ENCODE measurements around the gene ZNF41.
A peak's percentile ranks its signal among the peaks of the same experiment; 100 is the strongest.
"Not testable (repeated sequence)": the region's sequence is repeated elsewhere in the genome, so short reads cannot be mapped to it uniquely, and the experiment has no call there.

The ZNF41 gene

DNA sequence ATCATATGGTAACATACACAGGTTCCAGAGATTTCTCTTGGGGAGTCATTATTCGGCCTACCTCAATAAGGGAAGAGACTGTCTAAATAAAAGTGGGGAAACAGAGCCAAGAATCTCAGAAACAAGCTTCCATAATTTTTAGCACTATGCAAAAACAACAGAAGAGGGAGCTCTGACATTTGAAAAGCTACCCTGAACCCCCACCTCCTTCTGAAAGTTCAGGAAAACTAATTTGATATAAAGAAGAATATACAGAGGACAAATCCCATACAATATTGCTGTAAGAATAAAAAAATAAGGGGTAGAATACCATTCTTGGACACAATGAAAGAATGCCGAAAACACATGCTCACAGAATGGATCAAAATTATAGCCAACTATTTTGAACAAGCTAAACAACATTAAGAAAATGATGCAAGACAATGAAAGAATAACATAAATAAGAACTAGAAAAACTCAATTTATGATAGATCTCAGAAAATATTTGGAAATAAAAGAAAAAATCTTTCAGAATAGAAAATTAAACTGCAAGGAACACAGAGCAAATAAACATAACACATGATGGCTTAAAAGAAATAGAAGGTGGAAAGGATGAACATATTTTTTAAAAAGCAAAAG lies 14.4 kb upstream of the ZNF41 start:
- no peak overlapping the region for H3K4me3 ChIP-seq (ENCODE audit: low read depth, low read length)
- DNase-seq (ENCODE audit: low read depth): no peak

DNA sequence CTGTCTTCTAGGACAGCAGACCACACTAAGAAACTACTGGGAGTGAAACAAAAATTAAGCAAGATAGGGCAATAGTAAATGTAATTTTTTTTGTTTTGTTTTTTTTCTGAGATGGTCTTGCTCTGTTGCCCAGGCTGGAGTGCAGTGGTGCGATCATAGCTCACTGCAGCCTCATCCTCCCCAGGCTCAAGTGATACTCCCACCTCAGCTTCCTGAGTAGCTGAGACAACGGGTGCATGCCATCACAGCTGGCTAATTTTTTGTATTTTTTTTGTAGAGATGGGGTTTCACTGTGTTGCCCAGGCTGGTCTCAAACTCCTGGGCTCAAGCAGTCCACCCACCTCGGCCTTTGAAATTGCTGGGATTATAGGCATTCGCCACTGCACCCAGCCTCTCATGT lies 9.1 kb upstream of the ZNF41 start:
- not testable (repeated sequence) for H3K4me3 ChIP-seq (ENCODE audit: low read depth, low read length); DNase-seq (ENCODE audit: low read depth)

DNA sequence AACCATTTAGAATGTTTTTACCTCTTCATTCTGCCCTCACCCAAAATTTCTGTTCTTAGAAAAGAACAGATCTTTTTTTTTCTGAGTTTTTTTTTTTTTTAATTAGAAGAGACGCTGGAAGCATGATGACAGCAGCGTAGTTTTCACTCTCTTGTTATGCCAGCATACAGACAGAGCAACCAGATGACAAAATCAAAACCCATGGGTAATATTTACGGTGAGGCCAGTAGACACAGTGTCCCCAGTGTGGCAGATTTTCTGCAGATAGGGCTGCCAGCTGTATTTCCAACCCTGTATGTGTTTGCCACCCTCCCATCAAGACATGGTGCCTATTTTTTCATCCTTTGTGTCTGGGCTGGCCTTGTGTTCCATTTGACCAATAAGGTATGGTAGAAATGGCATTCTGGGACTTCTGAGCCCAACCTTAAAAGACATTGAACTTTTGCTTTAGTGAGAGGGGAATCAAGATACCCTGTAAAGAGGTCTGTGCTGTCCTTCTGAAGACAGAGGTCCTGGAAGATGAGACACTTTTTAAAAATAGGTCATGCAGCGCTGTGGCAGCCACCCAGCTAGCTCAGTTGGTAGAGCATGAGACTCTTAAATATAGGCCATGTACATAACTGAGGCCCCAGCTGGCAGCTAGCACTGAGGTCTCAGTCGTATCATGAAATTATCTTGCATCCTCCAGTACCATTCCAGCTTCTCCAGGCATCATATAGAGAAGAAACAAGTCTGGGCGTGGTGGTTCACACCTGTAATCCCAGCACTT lies 6.7 kb upstream of the ZNF41 start:
- no peak overlapping the region for H3K4me3 ChIP-seq (ENCODE audit: low read depth, low read length)
- DNase-seq (ENCODE audit: low read depth): no peak

DNA sequence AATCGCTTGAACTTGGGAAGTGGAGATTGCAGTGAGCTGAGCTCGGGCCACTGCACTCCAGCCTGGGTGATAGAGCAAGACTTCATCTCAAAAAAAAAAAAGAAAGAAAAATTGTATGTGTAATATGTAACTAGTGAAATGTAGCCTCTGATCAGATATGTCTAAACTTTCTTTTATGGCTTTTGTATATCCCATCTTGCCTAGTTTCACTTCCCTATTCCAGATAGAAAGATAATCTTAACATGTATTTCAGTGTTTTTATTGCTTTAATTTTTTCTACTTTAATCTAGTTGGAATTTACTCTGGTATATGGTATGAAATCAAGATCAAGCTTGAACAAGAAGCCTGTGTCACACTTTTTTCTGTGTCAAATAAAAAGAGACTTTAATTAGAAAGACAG lies 1.9 kb upstream of the ZNF41 start:
- H3K4me3 ChIP-seq (ENCODE audit: low read depth, low read length): no peak overlapping the region
- DNase-seq (ENCODE audit: low read depth): no peak

DNA sequence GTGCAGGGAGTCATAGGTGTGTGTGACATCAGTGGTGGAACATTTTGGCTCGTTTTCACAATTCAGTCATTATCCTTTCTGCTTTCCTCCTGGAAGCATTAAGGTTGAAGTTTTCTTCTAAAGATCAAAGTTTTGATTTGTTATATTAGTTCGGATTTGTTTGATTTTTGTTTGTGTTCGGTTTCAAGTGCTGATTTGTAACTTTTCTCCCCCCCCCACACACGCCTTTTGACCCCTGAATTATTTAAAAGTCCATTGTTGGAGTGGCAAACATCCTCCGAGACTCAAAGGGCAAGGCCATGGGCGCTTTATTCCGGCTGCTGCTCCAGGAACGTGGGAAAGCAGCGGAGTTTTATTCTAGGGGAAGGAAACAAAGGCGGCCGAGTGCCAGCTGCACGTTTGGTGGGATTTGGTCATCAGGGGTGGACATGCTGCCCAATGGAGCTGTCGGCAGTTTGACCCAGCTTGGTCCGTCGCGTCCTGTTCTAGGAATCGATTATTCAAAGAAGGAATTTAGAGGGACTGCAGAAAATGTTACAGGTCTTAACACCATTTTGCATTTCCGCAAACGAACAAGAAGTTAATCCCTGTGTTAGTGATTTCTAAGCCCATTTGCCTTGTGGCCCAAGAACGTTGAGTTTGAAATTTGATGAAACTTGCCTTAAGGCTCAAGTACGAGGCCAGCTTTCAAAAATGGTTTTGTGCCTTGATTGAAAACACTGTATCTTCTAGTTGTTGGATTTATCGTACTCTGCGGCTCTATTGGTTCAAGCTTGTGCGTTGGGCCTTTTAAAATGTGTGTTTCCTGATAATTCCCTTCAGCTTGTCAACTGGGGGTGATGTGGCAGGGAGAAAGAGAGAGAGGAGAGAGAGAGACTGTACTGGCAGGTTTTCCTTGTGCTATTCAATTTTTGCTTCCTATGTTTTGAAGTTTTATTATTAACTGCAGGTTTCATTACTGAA lies 565 bp upstream of the ZNF41 start:
- peak overlapping the region; percentile 62 for H3K4me3 ChIP-seq (ENCODE audit: low read depth, low read length)
- DNase-seq (ENCODE audit: low read depth): no peak

DNA sequence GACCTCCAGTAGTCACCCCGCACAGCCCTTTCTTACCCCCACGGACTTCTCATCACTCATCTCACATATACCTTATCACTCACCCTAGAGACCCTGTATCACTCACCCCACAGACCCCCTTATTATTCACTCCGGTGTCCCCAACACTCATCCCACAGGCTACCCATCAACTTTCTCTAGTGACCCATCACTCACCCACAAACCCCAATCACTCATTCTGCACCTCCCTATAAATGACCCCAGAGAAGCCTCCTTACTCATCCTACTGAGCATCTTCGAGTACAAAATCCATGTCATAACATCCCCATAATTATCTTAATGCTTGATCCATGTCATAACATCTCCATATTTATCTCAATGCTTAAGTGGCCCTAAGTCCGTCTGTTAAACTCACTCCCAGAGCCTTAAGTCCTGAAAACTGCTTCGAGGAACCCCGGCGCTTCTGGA lies 934 bp downstream of the ZNF41 start:
- peak overlapping the region; percentile 62 for H3K4me3 ChIP-seq (ENCODE audit: low read depth, low read length)
- DNase-seq (ENCODE audit: low read depth): no peak

DNA sequence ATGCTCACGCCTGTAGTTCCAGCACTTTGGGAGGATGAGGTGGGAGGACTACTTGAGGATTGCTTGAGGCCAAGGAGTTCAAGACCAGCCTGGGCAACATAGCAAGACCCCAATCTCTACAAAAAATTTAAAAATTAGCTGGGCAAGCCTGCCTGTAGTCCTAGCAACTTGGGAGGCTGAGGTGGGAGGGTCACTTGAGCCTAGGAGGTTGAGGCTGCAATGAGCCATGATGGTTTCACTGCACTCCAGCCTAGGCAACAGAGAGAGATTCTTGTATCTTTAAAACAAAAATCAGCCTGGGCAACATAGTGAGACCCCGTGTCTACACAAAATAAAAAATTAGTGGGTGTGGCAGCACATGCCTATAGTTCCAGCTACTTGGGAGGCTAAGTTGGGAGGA lies 1.9 kb downstream of the ZNF41 start:
- H3K4me3 ChIP-seq (ENCODE audit: low read depth, low read length): no peak overlapping the region
- no peak for DNase-seq (ENCODE audit: low read depth)

DNA sequence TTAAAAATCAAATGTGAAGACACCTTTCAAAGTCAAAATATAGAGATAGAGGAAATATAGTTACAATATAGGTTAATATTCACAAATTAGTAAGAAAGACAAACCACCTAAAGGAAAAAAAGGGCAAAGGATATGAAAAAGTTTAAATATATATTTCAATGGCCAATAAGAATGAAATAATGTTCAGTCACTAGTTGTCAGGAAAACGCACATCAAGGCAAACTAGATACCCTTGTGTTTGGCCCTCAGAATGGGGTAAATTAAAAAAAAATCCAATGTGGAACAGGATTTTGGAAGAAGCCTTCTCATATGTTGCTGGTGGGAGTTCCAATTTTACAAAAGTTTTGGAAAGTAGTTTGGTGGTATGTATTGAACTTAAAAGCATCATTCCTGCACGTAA lies 2.4 kb downstream of the ZNF41 start:
- no peak for DNase-seq (ENCODE audit: low read depth)
- no peak overlapping the region for H3K4me3 ChIP-seq (ENCODE audit: low read depth, low read length)

DNA sequence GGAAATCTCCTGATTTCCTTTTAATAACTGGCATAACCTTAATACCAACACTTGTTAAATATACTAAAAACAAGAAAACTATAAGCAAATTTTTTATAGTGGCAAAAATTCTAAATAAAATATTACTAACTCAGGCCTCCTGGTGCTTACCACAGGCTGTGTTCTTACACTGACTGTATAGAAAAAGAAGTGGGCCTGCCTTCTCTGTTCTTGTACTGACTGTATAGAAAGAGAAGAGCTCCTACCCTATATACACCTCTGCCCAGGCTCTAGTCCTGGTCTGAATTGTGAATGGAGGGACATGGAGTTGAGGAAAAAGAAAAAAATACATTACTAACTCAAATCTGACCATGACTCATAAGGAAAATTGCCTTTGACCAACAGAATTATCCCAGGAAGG lies 7.5 kb downstream of the ZNF41 start:
- H3K4me3 ChIP-seq (ENCODE audit: low read depth, low read length): no peak overlapping the region
- DNase-seq (ENCODE audit: low read depth): no peak

DNA sequence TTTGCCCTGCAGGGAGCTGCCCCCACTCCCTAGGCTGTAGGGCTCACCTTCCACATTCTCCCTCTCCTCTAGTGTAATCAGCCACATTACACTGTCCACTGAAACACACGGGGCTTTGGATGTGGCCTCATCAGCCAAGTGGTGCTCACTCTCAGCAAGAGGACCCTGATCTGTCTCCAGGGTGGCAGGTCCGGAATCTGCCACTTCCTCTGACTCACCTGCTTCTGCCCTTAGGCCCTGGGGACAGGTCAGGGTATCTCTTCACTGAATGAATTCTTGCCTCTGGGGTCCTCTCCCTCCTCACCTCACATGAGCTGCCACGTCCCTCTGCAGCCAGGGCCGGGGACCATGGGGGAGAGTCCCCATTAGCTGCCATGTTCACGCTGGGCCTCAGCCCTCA lies 15.9 kb downstream of the ZNF41 start:
- DNase-seq (ENCODE audit: low read depth): no peak
- H3K4me3 ChIP-seq (ENCODE audit: low read depth, low read length): no peak overlapping the region

DNA sequence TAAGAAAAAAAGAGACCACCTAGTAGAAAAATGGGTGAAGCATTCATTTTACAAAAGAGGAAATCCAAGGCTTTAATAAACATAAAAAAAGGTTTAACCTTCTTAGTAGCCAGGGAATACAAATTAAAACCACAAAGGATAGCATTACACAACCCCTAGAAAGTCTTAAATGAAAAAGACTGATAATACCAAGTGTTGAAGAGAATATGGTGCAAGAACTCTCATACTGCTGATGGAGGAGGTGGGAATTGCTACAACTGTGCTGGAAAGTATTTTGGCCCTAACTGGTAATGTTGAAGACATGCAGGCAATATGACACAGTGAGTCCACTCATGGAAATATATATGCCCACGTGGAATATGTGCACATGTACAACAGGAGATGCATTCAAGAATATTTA lies 22.5 kb downstream of the ZNF41 start:
- H3K4me3 ChIP-seq (ENCODE audit: low read depth, low read length): no peak overlapping the region

DNA sequence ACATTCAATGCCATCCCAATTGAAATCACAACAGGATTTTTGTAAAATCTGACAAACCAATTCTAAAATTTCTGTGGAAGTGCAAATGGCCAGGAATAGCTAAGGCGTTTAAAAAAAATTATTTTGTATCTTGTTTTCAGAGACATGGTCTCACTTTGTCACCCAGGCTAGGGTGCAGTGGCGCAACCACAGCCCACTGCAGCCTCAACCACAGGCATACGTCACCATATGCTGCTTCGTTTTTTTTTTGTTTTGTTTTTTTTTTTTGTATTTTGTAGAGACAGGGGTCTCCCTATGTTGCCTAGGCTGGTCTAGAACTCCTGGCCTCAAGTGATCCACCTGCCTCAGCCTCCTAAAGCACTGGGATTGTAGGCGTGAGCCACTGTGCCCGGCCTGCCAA lies 24.5 kb downstream of the ZNF41 start:
- H3K4me3 ChIP-seq (ENCODE audit: low read depth, low read length): no peak overlapping the region
- no peak for DNase-seq (ENCODE audit: low read depth)

More for the DNA sequence above, 22.5 kb downstream of the ZNF41 start:
- DNase-seq (ENCODE audit: low read depth): no peak

DNA sequence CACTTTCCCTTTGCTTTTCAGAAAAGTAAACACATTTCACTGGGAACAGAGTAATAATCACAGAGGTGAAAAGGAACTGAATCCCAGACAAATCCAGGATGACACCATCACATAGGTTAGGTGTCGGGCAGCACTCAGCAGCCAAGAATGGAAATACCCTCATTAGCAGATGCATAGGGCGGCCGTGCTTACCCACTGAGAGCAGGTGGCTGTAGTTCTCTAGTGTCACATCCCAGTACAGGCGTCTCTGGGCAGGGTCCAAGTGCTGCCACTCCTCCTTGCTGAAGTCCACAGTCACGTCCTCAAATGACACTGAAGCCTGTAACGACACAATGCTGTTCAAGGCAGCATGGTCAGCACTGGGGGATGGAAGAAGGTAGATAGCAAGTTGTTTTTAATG lies 26.9 kb downstream of the ZNF41 start:
- DNase-seq (ENCODE audit: low read depth): no peak
- H3K4me3 ChIP-seq (ENCODE audit: low read depth, low read length): no peak overlapping the region

DNA sequence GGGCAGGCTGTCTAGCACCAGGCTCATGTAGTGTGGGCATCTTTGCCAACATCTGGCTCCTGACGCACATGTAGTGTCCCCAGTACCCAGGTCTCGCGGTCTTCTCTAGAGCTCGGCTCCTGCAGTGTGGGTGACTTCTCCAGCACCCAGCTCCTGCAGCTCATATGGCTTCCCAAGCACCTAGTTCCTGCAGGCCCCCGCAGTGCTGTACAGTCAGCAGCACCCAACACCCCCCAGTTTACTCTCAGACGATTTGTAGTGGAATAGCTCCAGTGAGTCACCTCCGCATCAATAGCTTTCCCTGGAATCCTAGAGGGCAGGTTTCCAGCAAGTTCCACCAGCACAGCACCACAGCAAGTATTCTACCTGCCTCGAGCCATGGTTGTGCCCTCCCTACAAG lies 30.9 kb downstream of the ZNF41 start:
- H3K4me3 ChIP-seq (ENCODE audit: low read depth, low read length): no peak overlapping the region
- no peak for DNase-seq (ENCODE audit: low read depth)

DNA sequence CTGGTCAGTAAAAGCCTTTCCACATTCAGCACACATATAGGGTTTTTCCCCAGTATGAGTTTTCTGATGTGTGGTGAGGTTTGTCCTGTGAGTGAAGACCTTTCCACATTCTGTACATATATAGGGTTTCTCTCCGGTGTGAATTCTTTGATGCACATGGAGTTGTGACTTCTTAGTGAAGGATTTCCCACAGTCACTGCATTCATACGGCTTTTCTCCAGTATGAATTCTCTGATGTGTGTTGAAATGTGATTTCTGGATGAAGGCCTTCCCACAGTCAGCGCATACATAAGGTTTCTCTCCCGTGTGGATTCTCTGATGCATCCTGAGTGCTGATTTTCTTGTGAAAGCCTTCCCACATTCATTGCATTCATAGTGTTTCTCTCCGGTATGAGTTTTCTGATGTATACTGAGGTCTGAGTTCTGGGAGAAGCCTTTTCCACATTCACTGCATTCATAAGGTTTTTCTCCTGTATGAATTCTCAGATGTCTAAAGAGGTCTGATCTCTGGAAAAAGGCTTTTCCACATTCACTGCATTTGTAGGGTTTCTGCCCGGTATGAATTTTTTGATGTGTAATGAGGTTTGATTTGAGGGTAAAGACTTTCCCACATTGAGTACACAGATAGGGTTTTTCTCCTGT lies 34.7 kb downstream of the ZNF41 start:
- no peak overlapping the region for H3K4me3 ChIP-seq (ENCODE audit: low read depth, low read length)
- DNase-seq (ENCODE audit: low read depth): no peak

DNA sequence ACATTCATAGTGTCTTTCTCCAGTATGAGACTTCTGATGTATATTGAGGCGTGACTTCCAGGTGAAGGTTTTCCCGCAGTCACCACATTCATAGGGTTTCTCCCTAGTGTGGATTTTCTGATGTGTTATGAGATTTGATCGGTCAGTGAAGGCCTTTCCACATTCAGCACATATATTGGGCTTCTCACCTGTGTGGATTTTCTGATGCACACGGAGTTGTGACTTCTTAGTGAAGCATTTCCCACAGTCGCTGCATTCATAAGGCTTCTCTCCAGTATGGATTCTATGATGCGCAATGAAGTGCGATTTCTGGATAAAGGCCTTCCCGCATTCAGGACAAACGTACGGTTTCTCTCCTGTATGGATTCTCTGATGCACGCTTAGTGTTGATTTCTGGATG lies 35.4 kb downstream of the ZNF41 start:
- H3K4me3 ChIP-seq (ENCODE audit: low read depth, low read length): no peak overlapping the region

DNA sequence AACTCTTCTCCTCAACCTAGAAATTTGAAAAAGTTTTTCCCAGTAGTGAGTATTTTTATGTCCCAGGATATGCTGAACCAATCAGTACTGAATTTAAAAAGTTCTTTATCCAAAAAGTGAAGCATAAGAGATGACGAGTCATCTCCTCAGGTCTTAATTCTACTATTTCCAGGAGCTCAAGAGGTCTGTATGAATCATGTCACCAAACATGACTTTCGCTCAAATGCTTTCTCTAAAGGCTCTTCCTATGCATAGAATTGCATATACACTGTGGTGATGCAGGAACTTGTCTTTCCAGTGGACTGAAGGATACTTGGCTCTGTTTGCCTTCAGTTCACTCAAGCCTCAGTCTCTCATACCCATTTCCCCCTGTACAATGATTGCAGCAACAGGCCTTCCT lies 36.1 kb downstream of the ZNF41 start:
- no peak overlapping the region for H3K4me3 ChIP-seq (ENCODE audit: low read depth, low read length)
- DNase-seq (ENCODE audit: low read depth): no peak

More for the DNA sequence above, 35.4 kb downstream of the ZNF41 start:
- DNase-seq (ENCODE audit: low read depth): no peak

DNA sequence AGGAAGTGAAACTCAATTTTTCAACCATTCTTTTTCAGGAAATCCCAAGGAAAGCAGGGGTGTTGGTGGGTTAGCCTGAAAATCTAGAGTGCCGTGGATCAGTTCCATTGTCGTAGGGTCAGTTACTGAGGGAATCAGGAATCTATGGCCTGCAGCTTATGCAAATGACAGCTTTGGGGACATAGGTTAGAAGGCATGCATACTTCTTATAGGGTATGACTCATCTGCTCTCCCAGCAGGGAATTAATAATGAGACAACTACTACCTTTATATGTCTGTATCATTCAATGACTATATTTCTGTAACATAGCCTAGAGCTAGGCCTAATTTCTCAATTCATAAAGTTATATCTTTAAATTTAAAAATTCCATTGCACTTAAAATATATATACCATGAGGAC lies 36.6 kb downstream of the ZNF41 start:
- no peak overlapping the region for H3K4me3 ChIP-seq (ENCODE audit: low read depth, low read length)
- no peak for DNase-seq (ENCODE audit: low read depth)

DNA sequence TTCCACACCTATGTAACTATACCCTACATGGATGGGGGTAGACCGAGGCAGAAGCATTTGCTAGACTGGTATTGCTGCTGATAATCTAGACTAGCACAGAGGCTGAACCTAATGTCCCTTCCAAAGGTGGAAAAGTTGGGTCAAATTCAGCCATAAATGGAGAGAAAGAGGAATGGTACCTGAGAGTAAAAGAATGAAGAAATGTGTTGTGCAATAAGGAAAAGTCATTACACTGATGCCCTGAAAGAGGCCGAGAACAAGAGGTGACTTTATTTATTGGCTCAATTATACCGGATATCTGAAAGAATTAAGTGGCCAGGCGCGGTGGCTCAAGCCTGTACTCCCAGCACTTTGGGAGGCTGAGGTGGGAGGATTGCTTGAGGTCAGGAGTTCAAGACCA lies 52.1 kb downstream of the ZNF41 start:
- no peak overlapping the region for H3K4me3 ChIP-seq (ENCODE audit: low read depth, low read length)
- no peak for DNase-seq (ENCODE audit: low read depth)

DNA sequence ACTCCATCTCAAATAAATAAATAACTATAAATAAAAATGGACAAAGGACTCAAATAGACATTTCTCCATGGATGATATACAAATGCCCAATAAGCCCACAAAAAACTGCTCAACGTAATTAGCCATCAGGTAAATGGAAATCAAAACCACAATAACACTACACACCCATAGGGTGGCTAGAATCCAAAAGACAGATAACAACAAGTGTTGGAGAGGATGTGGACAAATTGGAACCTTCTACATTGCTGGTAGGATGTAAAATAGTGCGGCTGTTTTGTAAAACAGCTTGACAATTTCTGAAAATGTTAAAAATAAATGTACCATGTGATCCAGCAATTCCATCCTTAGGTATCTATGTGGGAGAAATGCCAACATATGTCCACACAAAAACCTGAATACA lies 60.6 kb downstream of the ZNF41 start:
- H3K4me3 ChIP-seq (ENCODE audit: low read depth, low read length): no peak overlapping the region
- DNase-seq (ENCODE audit: low read depth): no peak

Data from skeletal muscle cell (primary cell).